Psoas muscle (tissue), 8 donors: ENCODE results near the gene RAPGEF4. TPM values are rescaled to one million over a fixed set of nuclear protein-coding genes. Genes with fewer than 3 reads are reported as not detected.

Experiments used
- ATAC-seq, 4 donors: fragments of 200-7000 bp; cut with Tn5 transposase; one replicate each; pipeline ENCODE4 v1.9.1; 2020; ENCODE audit warnings: moderate library complexity in 3 of 4, mild to moderate bottlenecking in 2 of 4
- DNase-seq, 2 donors: peaks; one replicate each; pipeline ENCODE4 v3.0.0-alpha.2; 2020
- H3K27ac ChIP-seq: fragments of 200-600 bp; one replicate; pipeline ENCODE4 v1.8.0; 2022
- H3K27me3 ChIP-seq, 3 donors: fragments of 200-600 bp in 1 of 3; one replicate each; pipeline versions ENCODE4 v1.6.1 to v1.8.0; 2013 to 2022; ENCODE audit warnings: low read length in 2 of 3, mild to moderate bottlenecking in 2 of 3, moderate library complexity in 1 of 3; ENCODE audit not compliant: insufficient read depth in 3 of 3
- H3K36me3 ChIP-seq, 2 donors: fragments of 200-600 bp in 1 of 2; one replicate each; pipeline versions ENCODE4 v1.6.1 to v1.8.0; 2013 to 2022; ENCODE audit warnings: low read depth in 1 of 2, mild to moderate bottlenecking in 1 of 2, moderate library complexity in 1 of 2; ENCODE audit not compliant: insufficient read depth in 1 of 2
- H3K4me1 ChIP-seq: fragments of 200-600 bp; one replicate; pipeline ENCODE4 v1.8.0; 2022
- H3K4me3 ChIP-seq: fragments of 200-600 bp; one replicate; pipeline ENCODE4 v1.8.0; 2022; ENCODE audit warnings: mild to moderate bottlenecking
- H3K9me3 ChIP-seq: fragments of 200-600 bp; one replicate; pipeline ENCODE4 v1.8.0; 2022
- WGBS, 3 donors: extraction: QIAGEN DNeasy Blood & Tissue Kit; methylation state at CpG; one replicate each; pipeline versions ENCODE4 v1.1.6 to v1.1.7; 2013; 5-methylcytosine and 5-hydroxymethylcytosine counted together
- intact Hi-C, 2 donors: fragments of 100-400 bp; cut with DNase I; formaldehyde crosslinking; loops; one replicate each; pipeline versions ENCODE4 v1.11.0 to v1.14.2; 2022
- polyA plus RNA-seq, 3 donors: library from polyadenylated mRNA; stranded (reverse); fragments of 200-250 nt; gene quantifications; one replicate each; pipeline ENCODE4 v1.2.3, GENCODE V29; 2013
- total RNA-seq, 4 donors: library from RNA; stranded (reverse); fragmentation: NEBNext Ultra II Directional in 2 of 4; extraction: Animal tissue kit (Norgen Biotek cat#: 25700) in 2 of 4; gene quantifications; one replicate each; pipeline versions ENCODE4 v1.2.1 to v1.2.4, GENCODE V29; 2021 to 2023
- TF ChIP-seq, protein P1 (sequence below): fragments of 200-600 bp; IDR thresholded peaks from one replicate; pipeline ENCODE4 v1.8.0; 2022; ENCODE audit warnings: antibody characterized with exemption
- donor health status: healthy with polysubstance abuse.
- donor health status: DM: no; HTN: no; CAD: no; lungs with moderate emphysema.
- donor health status: Bipolar disorder and iron deficiency.
- donor health status: healthy.
- donor health status: DM: yes; HTN: yes; CAD: no.
- donor health status: DM: no; HTN: no; CAD: no.
- donor health status: DM: no; HTN: no; CAD: no.
- donor health status: DM: yes; HTN: yes; CAD: no.

Gene RAPGEF4
- total and polyA plus RNA-seq, 7 donors = 0.61 to 2.0 (median 0.92) TPM

DNA sequence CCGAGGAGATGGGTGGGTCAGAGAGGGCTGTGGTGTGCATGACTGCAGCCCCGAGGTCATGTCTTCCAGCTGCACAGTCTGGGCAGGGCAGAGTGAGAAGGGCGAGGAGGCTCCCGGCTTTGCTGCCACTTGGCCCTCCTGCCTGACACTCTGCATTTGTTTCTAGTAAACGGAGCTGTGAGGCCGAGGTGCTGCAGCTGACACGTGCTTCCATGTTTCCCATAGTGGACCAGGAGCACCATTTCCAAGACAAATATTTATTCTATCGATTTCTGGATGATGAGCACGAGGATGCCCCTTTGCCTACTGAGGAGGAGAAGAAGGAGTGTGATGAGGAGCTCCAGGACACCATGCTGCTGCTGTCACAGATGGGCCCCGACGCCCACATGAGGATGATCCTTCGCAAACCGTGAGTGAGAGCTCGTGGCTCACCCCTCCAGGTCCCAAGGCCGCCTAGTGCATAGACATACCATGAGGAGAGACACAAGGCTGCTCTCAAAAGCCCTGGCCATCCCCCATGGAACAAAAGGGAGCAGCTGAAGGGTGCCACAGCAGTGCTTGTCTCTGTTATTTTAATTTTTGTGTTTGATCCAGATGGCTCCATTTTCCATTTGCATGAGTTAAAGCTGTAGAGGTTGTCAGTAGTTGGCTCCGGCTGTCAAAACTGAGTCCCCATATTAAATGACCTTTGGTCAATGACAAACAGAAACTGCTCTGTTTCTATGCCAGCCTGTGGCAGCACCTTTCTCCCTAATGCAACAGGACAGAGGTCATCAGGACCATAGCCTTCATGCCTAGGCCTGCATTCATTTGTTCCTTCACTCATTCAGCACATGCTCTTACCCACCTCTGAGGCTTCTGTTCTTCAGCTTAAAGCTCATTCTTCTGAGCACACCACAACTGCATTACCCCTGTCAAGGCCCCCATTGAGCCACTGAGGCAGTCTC, 231.7 kb downstream of the RAPGEF4 start:
- Histone ChIP-seq H3K9me3 (no peaks in the 10 kb centered on the region), H3K4me1 (peaks cover 10% of the 10 kb centered on the region), H3K27me3 (no peaks in the 10 kb centered on the region), H3K4me3 (no peak overlapping the region), H3K27ac (no peak overlapping the region), H3K36me3 (peaks cover 0 to 2% of the 10 kb centered on the region in 2 donors)
- WGBS, 3 donors = 73 to 81% (median 78%) methylated on average over 16 of the region's 16 CpGs
- intact Hi-C loops = no loop called here
- ATAC-seq = no peak
- no peak for DNase-seq
- TF ChIP-seq, protein P1, sequence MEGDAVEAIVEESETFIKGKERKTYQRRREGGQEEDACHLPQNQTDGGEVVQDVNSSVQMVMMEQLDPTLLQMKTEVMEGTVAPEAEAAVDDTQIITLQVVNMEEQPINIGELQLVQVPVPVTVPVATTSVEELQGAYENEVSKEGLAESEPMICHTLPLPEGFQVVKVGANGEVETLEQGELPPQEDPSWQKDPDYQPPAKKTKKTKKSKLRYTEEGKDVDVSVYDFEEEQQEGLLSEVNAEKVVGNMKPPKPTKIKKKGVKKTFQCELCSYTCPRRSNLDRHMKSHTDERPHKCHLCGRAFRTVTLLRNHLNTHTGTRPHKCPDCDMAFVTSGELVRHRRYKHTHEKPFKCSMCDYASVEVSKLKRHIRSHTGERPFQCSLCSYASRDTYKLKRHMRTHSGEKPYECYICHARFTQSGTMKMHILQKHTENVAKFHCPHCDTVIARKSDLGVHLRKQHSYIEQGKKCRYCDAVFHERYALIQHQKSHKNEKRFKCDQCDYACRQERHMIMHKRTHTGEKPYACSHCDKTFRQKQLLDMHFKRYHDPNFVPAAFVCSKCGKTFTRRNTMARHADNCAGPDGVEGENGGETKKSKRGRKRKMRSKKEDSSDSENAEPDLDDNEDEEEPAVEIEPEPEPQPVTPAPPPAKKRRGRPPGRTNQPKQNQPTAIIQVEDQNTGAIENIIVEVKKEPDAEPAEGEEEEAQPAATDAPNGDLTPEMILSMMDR = no peak

- H3K27ac ChIP-seq = no peak overlapping the region
- no peaks in the 10 kb centered on the region for H3K9me3 ChIP-seq
- intact Hi-C loops = no loop called here
- no peak overlapping the region for H3K4me3 ChIP-seq
- ATAC-seq (peak; percentile 73 to 90 (median 87)), DNase-seq (peak; percentile 59 to 64)
- 17 to 23% (median 22%) methylated on average over 7 of the region's 7 CpGs for WGBS, 3 donors
- TF ChIP-seq, protein P1 = no peak
- H3K27me3 ChIP-seq = no peaks in the 10 kb centered on the region
- H3K36me3 ChIP-seq = peaks cover 0 to 2% of the 10 kb centered on the region in 2 donors
- H3K4me1 ChIP-seq = peaks cover 10% of the 10 kb centered on the region
These were observed 232.4 kb downstream of the RAPGEF4 start for GRCh38 chr2:172968061-172968469.

DNA sequence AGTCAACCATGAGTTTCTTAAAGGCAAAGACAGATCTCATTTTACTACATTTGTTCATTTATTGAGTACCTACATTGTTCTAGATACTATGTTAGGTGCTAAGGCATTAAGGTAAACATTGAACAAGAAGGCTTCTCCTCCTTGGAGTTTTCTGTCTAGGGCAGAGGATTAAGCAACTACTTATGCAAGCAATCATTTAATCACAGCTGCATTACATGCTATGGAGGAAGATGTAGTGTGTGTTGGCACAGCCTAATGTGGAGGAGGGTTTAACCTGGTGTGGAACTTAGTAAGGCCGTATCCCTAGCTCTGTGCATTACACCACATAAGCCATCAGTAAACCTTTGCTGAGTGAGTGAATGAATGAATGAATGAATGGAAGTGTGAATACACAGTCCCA, 233.5 kb downstream of the RAPGEF4 start:
- Histone ChIP-seq H3K27me3 (no peaks in the 10 kb centered on the region), H3K4me3 (no peak overlapping the region), H3K9me3 (no peaks in the 10 kb centered on the region), H3K4me1 (peaks cover 10% of the 10 kb centered on the region), H3K27ac (no peak overlapping the region), H3K36me3 (no peaks in the 10 kb centered on the region)
- ATAC-seq (no peak), DNase-seq (no peak)
- TF ChIP-seq, protein P1 = no peak
- intact Hi-C loops = no loop called here
- WGBS, 3 donors = 89 to 97% (median 94%) methylated on average over 1 of the region's 1 CpG

- ATAC-seq = no peak
- Histone ChIP-seq H3K27ac (no peak overlapping the region), H3K4me3 (no peak overlapping the region), H3K27me3 (no peaks in the 10 kb centered on the region), H3K36me3 (no peaks in the 10 kb centered on the region), H3K9me3 (no peaks in the 10 kb centered on the region), H3K4me1 (peaks cover 10% of the 10 kb centered on the region)
- TF ChIP-seq, protein P1 = no peak
- WGBS, 3 donors = 76 to 82% (median 77%) methylated on average over 3 of the region's 3 CpGs
- DNase-seq = no peak
- intact Hi-C loops = loop anchor here (5.0 to 10.0 kb wide), 3 partner anchors 385 to 478 kb away; partner anchors contain the start of gene CDCA7 (in 1 of the 2)
These were observed 234.0 kb downstream of the RAPGEF4 start for GRCh38 chr2:172969609-172970008.
